GM13976 (cell line): ENCODE measurements around the gene ZFHX3.

ENCODE experiments used
- DNase-seq: peaks from one replicate; pipeline ENCODE4 v3.0.0; 2012; ENCODE audit warnings: low spot score
- CTCF ChIP-seq: IDR thresholded peaks from 2 replicates; pipeline ENCODE4 v1.5.1; 2012; ENCODE audit warnings: borderline replicate concordance, mild to moderate bottlenecking; ENCODE audit not compliant: insufficient read depth; ENCODE audit errors: extremely low read depth, missing control alignments, control extremely low read depth
- in situ Hi-C: fragments of 300-500 bp; cut with MboI; formaldehyde crosslinking; loops from one replicate; pipeline ENCODE4 v1.12.0; 2022; ENCODE audit warnings: low sequenced_read_pairs, mixed read lengths, inconsistent platforms; ENCODE audit not compliant: unreplicated experiment

The ZFHX3 gene

GRCh38 chr16:72891291-72892227 is 156.4 kb downstream of the ZFHX3 start:
- no peak for TF ChIP-seq CTCF
- in situ Hi-C loops = no loop called here
- no peak for DNase-seq

GRCh38 chr16:72890587-72890986 is 157.3 kb downstream of the ZFHX3 start:
- no peak for TF ChIP-seq CTCF
- DNase-seq = no peak
- in situ Hi-C loops = no loop called here

GRCh38 chr16:72889616-72890582 is 158.0 kb downstream of the ZFHX3 start:
- in situ Hi-C loops = no loop called here
- TF ChIP-seq CTCF = no peak
- no peak for DNase-seq

DNA sequence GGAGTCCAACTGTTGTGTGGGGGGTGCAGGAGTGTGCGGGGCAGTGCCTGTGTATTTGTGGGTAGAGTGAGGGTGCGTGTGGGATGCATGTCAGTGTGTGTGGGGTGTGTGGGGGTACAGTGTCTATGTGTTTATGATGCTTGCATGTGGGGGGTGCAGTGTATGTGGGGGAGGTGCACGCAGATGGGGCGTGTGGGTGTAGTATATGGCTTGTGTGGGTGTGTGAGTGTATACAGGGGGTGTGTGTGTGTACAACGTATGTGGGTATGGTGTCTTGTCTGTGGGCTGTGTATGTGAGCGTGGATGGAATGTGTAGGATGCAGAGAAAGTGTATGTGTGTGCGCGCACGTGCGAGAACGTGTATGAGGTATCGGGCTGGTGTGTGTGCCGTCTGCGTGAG is 160.4 kb downstream of the ZFHX3 start:
- DNase-seq = no peak
- TF ChIP-seq CTCF = no peak
- in situ Hi-C loops = no loop called here

GRCh38 chr16:72886346-72886974 is 161.5 kb downstream of the ZFHX3 start:
- in situ Hi-C loops = no loop called here
- TF ChIP-seq CTCF = no peak
- no peak for DNase-seq

DNA sequence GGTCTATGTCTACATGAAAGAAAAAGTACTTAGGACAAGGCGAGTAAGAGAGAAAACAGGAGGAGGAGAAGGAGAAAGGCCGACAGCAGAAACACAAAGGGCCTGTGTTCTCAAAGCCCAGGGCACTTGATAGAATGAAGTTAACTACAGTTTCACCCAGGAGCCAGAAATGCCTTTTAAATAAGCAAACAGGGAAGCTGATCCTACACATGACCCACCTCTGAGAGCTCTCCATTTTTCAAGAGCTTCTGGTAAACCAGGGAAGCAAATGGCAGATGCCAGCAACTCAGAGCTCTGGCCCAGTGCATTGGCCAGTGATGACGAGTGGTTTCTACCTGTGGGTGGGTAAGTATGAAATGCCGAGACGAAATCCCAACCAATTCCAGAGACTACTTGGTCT is 163.4 kb downstream of the ZFHX3 start:
- TF ChIP-seq CTCF = no peak
- DNase-seq = no peak
- in situ Hi-C loops = no loop called here
